G401 (cell line): ENCODE measurements around the gene GPR84. TPM values are rescaled to one million over a fixed set of nuclear protein-coding genes. Genes with fewer than 3 reads are reported as not detected.

ENCODE experiments used
- DNase-seq: peaks from one replicate; pipeline ENCODE4 v3.0.0-alpha.2; 2015; ENCODE audit warnings: low spot score
- in situ Hi-C: cut with HindIII; loops from 2 replicates; pipeline ENCODE4 v1.10.0; 2016; ENCODE audit warnings: low sequenced_read_pairs, mixed read lengths
- total RNA-seq: library from RNA; depleted of rRNA; stranded (reverse); fragments of >200 nt; shearing (Covaris generic); gene quantifications from 2 replicates; pipeline ENCODE4 v1.2.3, GENCODE V29; 2014

The GPR84 gene
- total RNA-seq, 1 experiment from 2014 or later: 1.0 TPM

DNA sequence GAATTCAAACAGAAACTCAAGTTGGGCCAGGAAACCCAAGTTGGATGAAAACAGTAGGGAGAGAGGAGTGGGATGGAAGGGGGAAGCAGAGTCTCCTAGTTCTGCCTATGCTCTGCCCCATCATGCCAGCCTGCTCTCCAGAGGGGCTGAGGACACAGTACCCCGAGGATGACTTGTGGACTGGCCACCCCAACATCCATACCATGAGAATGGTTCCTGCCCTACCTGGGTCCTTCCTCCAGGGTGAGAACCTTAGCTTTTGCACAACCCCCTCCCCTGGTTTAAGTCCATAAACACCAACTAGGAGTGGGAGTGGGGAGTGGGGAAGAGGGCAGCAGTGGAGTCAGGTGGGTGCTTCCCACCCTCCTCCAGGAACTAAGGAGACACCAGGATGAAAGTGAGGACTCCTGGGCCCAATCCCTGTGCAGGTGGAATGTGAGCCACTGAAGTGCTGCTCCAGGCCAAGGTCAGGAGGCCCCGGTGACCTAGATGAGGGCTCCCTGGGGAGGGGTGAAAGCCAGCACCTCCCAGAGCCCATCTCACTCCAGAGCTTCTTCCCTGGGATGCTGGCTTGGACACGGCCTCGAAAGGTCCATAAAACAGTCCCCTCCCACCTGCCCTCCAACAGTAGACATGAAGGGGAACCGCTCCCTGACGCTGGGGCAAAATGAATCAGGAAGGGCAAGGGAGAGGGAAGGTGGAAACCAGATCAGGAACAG, 13.7 kb upstream of the GPR84 start:
- no peak for DNase-seq
- in situ Hi-C loops: no loop called here

DNA sequence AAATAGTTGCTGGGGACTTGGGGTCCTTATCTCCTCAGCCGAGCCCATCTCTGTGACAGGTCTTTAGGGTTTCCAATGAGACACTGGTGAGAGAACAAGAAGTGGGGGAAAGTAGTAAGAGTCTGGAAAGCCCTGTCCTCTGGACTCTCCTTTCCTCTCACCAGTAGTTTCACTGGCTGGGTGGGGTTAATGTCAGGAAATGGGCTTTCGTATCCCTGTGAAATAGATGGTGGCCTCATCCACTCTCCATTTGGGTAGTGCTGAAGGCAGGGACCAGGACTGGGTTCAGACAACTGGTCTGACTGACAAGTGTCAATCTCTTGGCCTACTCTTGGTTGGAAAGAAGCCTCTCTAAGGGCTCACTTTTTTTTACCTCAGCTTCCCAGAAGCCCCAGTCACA, 12.7 kb upstream of the GPR84 start:
- in situ Hi-C loops: no loop called here
- no peak for DNase-seq

DNA sequence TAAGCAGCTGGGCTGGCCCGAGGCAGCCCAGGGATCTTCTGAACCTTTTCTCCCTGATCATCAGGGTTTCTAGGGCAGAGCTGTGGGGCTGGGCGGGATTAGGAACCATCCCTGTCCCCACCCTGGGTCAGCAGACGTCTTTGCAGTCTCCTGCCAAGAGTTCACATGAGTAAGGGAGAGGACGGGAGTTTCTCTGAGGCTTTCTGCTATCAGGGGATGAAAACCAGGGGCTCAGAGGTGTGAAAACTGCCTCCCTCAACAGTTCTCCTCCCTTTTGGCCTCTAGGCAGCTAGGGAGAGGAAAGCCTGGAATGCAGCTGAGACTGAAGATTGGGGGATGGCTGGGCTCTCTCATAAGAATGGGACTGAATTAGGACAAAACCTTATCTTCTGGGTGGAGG, 12.3 kb upstream of the GPR84 start:
- in situ Hi-C loops: no loop called here
- DNase-seq: no peak

DNA sequence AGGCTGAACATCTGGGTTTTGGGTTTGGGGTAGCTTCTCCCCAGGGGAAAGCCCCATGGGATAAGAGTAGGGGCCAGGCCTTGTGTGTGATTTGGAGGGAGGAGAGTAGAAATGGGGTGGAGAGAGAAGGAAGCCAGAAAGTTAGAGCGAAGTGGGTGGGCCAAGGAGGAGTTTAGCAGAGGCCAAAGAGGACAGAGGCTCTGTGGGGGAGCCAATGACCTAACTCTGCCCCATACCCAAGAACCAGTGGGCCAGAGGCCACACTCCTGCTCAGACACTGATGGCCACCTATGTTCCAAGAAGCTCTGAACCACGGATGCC, 10.9 kb upstream of the GPR84 start:
- in situ Hi-C loops: no loop called here
- no peak for DNase-seq

DNA sequence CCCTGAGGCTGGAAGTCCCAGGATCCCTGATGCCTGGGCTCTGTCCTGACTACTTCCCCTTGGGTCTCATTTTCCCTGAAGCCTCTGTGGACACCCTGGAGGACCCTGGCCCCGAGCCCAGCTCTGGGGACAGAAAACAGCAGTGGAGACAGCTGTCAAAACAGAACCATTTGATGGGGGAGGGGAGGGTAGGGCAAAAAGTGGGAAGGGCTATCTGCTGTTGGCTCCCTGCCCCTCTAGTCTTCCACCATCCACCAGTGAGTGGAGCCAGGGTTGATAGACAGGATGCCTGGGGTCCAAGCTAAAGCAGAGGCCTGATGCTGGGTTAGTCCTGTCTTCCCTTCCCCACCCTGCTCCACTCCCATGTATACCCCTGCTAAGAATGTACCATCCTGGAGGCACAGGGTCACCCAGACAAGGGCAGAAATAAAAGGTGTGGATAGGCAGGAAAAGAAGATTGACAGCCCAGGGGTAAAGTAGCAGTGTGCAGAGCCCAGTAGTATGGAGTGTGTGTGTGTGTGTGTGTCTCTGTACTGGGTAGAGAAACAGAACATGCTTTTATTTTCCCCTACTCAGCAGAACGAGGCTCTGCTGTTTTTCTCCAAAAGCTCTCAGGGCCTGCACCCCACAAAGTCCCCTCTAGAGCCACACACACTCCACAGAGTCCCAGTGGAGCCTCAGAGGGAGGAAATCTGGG, 10.4 kb upstream of the GPR84 start:
- in situ Hi-C loops: loop anchor here (25.0 kb wide), 1 partner anchor 162 kb away; no protein-coding TSS in a partner anchor

DNA sequence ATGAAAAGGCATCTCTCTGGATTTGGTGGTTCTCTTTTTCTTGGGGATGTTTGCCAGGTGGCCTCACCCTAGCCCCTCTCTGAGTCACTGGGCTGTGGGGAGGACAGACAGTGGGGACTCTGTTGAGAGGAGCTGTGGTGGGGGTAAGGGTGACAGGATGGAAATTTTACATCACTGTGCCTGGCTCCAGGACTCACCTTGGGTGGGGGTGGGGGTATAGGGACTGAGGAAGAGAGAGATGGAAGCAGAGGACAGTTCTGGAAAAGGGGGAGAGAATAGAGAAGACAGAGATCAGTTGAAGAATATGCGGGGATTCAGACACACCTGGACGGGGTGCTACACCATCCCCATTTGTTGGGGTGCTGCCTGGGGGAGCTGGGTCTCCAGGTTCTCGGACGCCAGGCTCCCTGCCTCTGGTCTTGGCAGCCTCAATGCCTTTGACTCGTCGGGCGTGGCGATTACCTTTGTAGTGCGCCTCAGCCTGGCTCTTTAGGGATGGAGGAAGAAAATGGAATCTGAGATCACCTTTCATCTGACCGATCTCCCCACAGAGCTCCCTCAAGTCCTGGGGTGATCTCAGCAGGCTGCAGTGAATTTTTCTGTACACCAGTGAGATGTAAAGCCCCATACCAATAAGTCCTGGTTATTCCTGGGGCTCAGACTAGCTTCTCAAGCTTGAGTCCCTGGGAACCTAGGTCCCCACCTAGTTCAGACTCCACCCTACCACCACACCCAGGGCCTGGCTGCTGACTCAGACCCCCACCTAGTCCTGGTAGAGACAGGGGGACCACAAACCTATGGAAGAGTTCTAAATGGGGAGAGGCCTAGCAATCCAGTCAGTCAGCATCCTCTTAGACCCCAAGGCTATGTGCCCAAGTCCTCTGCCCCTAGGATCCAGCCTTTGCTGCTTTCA, 9.6 kb upstream of the GPR84 start:
- no peak for DNase-seq
- in situ Hi-C loops: loop anchor here (25.0 kb wide), 1 partner anchor 162 kb away; no protein-coding TSS in a partner anchor

More for the DNA sequence above, 10.4 kb upstream of the GPR84 start:
- no peak for DNase-seq

DNA sequence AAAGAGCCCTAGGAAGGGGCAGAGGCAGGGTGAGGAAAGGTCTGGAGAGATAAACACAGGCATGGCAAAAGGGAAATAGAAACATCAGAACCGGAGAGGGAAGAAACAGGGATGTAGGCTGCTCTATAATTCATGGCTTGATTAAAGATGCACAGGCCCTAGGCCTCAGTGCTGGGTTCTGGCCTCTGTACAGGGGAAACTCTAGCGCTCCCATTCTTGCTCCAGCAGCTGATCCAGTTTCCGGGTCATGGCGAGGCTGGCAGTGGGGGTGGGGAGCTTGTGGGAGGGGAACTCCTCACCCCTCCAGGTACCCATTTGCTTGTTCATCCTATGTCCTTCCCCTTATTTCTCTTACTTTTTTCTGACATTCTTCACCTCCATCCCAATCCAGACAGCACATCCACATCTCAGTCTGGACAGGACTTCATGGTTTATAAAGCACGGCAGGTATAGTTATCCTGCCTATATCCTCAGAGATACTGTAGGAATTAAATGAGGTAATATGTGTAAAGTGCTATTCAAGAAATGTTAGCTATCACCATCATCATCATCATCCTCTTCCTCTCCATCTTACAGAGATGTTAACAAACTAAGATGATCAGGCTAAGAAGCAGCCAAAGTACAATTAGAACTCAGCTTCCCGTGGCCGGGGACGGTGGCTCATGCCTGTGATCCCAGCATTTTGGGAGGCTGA, 8.0 kb upstream of the GPR84 start:
- no peak for DNase-seq
- in situ Hi-C loops: loop anchor here (25.0 kb wide), 1 partner anchor 160 kb away; no protein-coding TSS in a partner anchor

DNA sequence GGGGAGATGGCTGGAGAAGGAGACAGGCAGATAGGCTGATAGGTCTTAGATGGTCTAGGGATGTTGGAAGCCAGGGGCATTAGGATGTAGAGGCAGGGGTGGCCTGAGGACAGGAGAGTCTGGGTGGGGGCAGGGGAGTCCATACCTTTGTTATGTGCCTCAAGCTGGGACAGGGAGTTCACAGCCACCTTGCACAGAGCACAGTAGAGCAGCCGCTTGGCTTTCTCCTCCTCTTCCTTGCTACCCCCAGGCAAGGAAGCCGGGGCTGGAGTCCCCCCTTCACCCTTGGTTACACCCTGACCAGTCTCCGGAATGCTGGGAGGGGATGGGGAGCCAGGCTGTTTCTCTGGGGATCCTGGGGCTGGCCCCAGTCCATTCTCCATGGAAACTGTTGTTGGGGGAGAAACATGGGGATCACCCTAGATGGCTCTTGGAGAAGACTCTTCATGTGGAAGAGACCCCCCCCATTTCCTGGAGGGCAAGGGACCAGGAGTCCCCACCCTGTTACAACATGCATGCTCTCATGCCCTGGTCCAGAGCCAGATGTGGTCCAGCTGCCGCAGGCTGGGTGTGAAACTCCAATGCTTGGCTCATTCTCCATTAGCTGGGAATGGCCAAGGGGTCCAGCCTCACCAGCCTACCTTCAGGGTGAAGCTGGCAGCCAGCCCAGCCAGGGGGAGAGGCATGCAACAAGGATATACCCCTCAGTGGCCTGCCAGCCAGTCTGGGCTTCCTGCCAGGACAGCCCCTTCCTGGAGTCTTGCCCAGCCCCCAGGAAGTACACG, 7.2 kb upstream of the GPR84 start:
- DNase-seq: no peak
- in situ Hi-C loops: loop anchor here (25.0 kb wide), 1 partner anchor 159 kb away; no protein-coding TSS in a partner anchor

DNA sequence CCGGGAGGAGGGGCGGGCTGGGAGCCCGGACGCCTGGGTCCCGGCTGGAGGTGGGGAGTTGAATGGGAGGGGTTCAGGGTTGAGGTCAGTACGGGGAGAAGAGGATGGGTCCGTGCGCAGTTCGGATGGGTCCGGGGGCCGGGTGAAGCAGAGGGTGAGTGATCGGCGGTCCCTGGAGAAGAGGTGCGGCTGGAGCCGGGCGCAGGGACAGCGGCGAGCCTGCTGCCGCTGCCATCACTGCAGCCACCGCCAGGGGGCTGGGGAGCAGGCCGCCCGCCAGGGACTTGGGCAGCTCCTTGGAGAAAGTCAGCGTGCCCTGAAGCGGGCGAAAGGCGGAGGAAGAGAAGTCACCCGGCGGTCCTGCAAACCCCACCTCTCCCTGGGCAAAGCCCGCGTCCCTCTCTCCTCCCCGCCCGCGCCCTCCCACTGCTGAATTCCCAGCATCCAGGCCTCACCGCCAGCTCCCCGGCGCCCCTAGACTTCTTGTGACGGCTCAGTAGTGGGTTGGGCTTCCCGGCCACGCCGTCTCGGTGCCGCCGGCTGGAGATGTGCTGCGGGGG, 6.0 kb upstream of the GPR84 start:
- in situ Hi-C loops: loop anchor here (25.0 kb wide), 1 partner anchor 158 kb away; no protein-coding TSS in a partner anchor
- DNase-seq: peak; percentile 69

DNA sequence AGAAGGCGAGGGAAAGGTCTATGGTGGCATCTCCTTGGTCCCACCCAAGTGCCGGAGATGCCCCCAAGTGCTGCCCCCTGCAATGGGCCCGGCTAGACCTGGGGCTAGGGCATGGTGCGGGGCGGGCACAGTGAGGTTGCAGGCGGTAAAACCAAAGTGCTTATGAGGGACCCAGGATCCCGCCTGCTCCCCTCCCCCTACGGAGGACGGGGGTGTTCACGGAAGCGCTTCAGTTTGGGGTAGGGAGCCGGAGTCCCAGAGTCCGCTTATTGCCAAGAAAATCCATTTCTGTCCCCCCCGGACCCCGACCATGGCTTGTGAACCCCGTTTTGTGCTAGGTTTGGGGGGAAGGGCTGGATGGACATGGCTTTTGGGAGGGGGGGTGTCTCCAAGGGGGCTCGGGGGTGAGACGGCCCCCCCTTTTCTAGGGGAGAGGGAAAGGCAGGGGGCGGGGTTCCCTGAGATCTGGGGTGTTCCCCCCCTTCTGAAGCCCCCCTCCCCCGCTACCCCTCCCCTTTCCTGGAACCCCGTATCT, 5.4 kb upstream of the GPR84 start:
- in situ Hi-C loops: loop anchor here (25.0 kb wide), 1 partner anchor 157 kb away; no protein-coding TSS in a partner anchor
- no peak for DNase-seq

DNA sequence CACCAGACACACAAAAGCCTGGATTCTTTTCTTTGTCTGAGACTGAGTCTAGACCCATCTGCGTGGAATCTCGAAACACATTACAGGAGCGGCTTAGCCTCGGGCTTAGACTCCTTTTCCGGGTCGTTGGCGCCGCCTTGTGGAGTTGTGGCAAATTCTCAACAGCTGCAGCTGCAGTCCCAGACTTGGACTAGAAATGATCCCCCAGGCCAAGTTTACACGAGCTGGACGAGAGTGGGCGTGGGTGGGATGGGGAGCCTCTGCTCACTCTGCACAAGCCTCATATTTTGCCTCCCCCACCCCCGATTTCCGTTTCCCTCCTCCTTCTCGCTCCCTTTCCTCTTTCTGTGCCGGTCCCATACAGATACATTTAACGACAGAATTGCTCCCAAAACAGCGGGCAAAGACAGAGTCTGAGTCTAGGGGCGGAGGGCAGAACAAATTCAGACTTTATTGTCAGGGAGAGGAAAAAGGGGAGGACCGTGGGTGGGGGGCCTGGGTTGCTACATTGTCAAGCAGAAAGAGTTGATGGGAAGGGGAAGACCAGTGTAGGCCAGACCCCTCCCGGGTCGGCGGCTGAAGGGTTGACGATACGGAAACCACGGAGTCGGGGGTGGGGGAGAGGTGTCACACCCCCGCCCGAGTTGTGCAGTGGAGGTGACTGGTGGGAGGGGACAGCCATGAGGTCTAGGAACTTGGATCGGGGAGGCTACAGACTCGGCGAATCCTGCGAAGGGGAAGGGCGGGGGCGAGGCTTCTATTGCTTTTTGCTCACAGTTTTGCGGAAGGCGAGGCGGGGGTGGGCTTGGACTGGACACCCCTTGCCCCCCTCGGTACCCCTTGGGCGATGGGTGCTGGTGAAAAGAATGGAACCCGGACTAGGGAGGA, 4.7 kb upstream of the GPR84 start:
- in situ Hi-C loops: loop anchor here (25.0 kb wide), 1 partner anchor 157 kb away; no protein-coding TSS in a partner anchor
- DNase-seq: peak; percentile 85

DNA sequence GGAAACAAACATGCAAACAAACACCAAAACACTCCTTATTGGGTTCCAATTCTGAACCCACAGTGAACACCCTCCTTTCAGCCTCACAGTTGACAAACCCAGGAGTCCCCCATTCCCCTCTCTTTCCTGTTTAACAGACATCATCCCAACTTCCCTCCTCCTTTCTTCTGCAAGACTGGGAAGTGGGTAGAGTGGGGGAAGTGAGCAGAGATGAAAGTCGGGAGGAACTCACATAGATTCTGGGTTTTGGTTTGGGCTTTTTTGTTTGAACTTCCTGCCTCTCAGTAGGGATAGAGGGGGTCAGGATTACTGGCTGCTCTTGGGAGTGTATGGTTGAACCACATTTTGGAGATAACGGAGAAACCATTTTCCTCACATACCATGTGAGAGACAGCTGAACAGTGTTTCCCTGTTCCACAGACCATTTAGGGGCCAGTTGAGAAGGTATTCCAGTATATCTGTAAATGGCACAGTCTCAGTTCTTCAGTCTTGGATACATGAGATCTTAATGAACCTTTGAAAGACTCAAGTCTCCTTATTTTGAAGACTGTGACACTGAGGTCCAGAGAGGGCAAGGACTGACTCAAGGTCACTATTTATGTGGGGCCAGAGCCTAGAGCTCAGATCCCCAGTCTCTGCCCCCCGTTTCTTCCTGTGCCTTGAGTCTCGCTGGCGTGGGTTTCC, 3.9 kb upstream of the GPR84 start:
- in situ Hi-C loops: loop anchor here (25.0 kb wide), 1 partner anchor 156 kb away; no protein-coding TSS in a partner anchor
- no peak for DNase-seq

DNA sequence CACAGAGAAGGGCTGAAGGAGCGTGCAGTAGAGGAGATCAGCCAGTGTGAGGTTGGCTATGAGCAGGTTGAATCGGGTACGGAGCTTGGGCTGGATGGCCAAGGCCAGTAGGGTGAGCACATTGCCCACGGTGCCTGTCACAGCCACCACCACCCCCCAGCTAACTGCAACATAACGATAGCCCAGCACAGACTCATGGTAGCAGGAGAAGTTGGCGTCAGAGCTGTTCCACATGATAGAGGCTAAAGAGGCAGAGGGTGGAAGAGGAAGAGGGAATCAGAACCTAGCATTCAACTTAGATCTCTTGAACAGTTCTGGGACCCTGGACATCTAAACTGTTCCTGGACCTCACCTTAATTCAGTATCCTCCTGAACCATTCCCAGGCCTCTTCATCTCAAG, 668 bp downstream of the GPR84 start:
- no peak for DNase-seq
- in situ Hi-C loops: loop anchor here (25.0 kb wide), 1 partner anchor 151 kb away; no protein-coding TSS in a partner anchor

DNA sequence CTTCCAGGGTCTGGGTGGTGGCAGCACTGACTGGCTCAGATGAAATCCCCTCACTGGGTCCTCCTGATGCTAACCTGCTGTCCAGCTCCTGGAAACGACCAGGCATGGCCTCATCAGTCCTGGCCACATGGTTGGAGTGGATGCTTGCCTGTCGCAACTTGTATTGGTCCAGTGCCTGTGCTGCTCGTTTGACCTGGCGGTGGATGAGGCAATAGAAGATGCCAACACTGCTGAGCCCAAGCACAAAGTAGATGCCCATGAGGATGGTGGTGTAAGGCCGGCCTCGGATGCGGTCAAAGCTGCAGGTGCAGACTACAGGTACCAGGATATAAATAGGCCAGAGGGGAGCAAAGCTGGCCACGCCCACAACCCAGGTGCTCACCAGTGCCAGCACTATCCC, 1.2 kb downstream of the GPR84 start:
- DNase-seq: no peak
- in situ Hi-C loops: loop anchor here (25.0 kb wide), 1 partner anchor 151 kb away; no protein-coding TSS in a partner anchor

DNA sequence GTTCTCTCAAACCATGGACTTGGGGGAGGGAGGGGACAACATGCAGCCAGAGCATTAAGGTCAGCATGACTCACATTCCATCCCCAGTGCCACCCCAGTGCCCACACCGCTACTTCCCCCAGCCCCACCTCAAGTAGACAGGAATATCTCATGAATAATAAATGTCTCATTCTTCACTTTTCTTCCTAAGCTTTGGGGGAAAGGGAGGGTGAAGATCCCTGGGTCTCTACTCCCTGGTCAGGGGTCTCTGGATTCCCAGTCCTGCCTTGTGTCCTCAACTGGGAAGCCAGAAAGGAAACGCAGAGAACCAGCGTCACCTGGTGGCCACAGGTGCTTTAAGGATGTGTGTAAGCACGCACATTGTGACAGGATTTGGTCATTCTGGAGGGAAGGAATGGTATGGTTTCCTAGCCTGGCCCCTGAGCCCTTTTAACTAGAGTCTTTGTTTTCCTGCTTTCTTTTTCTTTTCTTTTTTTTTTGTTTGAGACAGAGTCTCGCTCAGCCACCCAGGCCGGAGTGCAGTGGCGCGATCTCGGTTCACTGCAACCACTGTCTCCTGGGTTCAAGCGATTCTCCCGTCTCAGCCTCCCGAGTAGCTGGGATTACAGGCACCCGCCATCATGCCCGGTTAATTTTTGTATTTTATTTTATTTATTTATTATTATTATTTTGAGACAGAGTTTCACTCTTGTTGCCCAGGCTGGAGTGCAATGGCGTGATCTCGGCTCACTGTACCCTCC, 3.4 kb downstream of the GPR84 start:
- in situ Hi-C loops: loop anchor here (25.0 kb wide), 1 partner anchor 149 kb away; no protein-coding TSS in a partner anchor
- DNase-seq: peak; percentile 88
